ENCODE data around the gene ZNF543.
"Not testable (repeated sequence)": the region's sequence is repeated elsewhere in the genome, so short reads cannot be mapped to it uniquely, and the experiment has no call there.

The ZNF543 gene

GRCh38 chr19:57320180-57321084 lies at the start of gene ZNF543:
TSS of gene ZNF543 (plus strand) at chr19:57320472. CDS start at chr19:57320854, 382 bp downstream.
- H3K4me3 ChIP-seq (ENCODE audit: low read depth in 1 of 2, low read length in 2 of 2), result peak within 1 kb of the TSS; percentile 76 to 80
- H3K4me1 ChIP-seq (ENCODE audit: insufficient read depth, low read length), result peaks cover 12% of the 10 kb centered on the region
- H3K27ac ChIP-seq (ENCODE audit: low read depth, low read length), result peak within 1 kb of the TSS; percentile 85
- H3K9me3 ChIP-seq (ENCODE audit: low read length), result no peaks in the 10 kb centered on the region
- H3K27me3 ChIP-seq (ENCODE audit: control insufficient read depth in 1 of 2, insufficient read depth in 2 of 2, low read length in 2 of 2), result no peaks in the 10 kb centered on the region
- H3K9ac ChIP-seq (ENCODE audit: low read length), result peak within 1 kb of the TSS; percentile 82
- peaks cover 20% of the 10 kb centered on the region for H3K36me3 ChIP-seq (ENCODE audit: insufficient read depth, low read length)

DNA sequence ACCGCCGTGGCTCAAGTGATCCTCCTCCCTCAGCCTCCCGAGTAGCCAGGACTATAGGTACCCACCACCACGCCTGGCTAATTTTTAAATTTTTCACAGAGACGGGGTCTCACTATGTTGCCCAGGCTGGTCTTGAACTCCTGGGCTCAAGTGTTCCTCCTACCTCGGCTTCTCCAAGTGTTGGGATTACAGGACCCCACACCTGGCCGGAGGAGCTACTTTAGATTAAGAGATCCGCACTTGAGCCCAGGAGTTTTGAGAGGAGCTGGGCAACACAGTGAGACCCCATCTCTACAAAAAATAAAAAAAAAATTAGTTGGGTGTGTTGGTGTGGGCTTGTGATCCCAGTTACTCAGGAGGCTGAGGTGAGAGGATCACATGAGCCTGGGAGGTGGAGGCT lies 49.0 kb upstream of the ZNF543 start:
- Histone ChIP-seq H3K9me3 (ENCODE audit: low read length) (no peaks in the 10 kb centered on the region), H3K4me3 (ENCODE audit: low read depth in 1 of 2, low read length in 2 of 2) (no peak overlapping the region), H3K27ac (ENCODE audit: low read depth, low read length) (no peak overlapping the region), H3K4me1 (ENCODE audit: insufficient read depth, low read length) (no peaks in the 10 kb centered on the region), H3K27me3 (ENCODE audit: control insufficient read depth in 1 of 2, insufficient read depth in 2 of 2, low read length in 2 of 2) (no peaks in the 10 kb centered on the region), H3K9ac (ENCODE audit: low read length) (no peak overlapping the region), H3K36me3 (ENCODE audit: insufficient read depth, low read length) (no peaks in the 10 kb centered on the region)

DNA sequence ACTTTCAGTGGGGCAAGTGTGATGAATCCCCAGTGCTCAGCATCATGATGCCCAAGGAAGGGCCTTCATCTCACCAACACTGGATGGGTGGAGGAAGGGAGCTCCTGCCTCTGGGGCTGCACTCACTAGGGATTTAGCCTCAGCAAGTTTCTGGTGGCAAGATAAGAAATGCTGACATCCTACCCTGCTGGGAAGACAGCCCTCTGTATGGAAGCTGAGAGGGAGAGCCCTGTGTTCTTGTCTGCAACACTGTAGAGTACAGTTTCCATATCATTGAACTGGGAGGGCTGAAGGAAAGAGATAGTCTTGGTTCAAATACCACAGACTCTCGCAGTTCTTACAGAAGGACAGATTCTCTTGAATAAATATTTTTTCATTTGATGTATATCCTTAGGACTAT lies 47.3 kb upstream of the ZNF543 start:
- H3K9ac ChIP-seq (ENCODE audit: low read length), result no peak overlapping the region

GRCh38 chr19:57276430-57276829 lies 43.8 kb upstream of the ZNF543 start:
- Histone ChIP-seq H3K4me3 (ENCODE audit: low read depth in 1 of 2, low read length in 2 of 2) (no peak overlapping the region), H3K9me3 (ENCODE audit: low read length) (no peaks in the 10 kb centered on the region), H3K9ac (ENCODE audit: low read length) (no peak overlapping the region), H3K27ac (ENCODE audit: low read depth, low read length) (no peak overlapping the region), H3K4me1 (ENCODE audit: insufficient read depth, low read length) (peaks cover 5% of the 10 kb centered on the region), H3K27me3 (ENCODE audit: control insufficient read depth in 1 of 2, insufficient read depth in 2 of 2, low read length in 2 of 2) (no peaks in the 10 kb centered on the region), H3K36me3 (ENCODE audit: insufficient read depth, low read length) (no peaks in the 10 kb centered on the region)

More for the DNA sequence above, 47.3 kb upstream of the ZNF543 start:
- no peaks in the 10 kb centered on the region for H3K4me1 ChIP-seq (ENCODE audit: insufficient read depth, low read length)
- no peaks in the 10 kb centered on the region for H3K36me3 ChIP-seq (ENCODE audit: insufficient read depth, low read length)
- no peaks in the 10 kb centered on the region for H3K9me3 ChIP-seq (ENCODE audit: low read length)
- no peak overlapping the region for H3K27ac ChIP-seq (ENCODE audit: low read depth, low read length)
- no peak overlapping the region for H3K4me3 ChIP-seq (ENCODE audit: low read depth in 1 of 2, low read length in 2 of 2)
- no peaks in the 10 kb centered on the region for H3K27me3 ChIP-seq (ENCODE audit: control insufficient read depth in 1 of 2, insufficient read depth in 2 of 2, low read length in 2 of 2)

GRCh38 chr19:57278481-57278880 lies 41.8 kb upstream of the ZNF543 start:
- H3K4me1 ChIP-seq (ENCODE audit: insufficient read depth, low read length), result peaks cover 17% of the 10 kb centered on the region
- not testable (repeated sequence) for H3K27ac ChIP-seq (ENCODE audit: low read depth, low read length); H3K36me3 ChIP-seq (ENCODE audit: insufficient read depth, low read length); H3K9me3 ChIP-seq (ENCODE audit: low read length); H3K9ac ChIP-seq (ENCODE audit: low read length); H3K27me3 ChIP-seq (ENCODE audit: control insufficient read depth in 1 of 2, insufficient read depth in 2 of 2, low read length in 2 of 2); H3K4me3 ChIP-seq (ENCODE audit: low read depth in 1 of 2, low read length in 2 of 2)

GRCh38 chr19:57279418-57280164 lies 40.7 kb upstream of the ZNF543 start:
- no peaks in the 10 kb centered on the region for H3K9me3 ChIP-seq (ENCODE audit: low read length)
- H3K4me1 ChIP-seq (ENCODE audit: insufficient read depth, low read length), result peaks cover 17% of the 10 kb centered on the region
- peak overlapping the region; percentile 70 to 74 for H3K4me3 ChIP-seq (ENCODE audit: low read depth in 1 of 2, low read length in 2 of 2)

DNA sequence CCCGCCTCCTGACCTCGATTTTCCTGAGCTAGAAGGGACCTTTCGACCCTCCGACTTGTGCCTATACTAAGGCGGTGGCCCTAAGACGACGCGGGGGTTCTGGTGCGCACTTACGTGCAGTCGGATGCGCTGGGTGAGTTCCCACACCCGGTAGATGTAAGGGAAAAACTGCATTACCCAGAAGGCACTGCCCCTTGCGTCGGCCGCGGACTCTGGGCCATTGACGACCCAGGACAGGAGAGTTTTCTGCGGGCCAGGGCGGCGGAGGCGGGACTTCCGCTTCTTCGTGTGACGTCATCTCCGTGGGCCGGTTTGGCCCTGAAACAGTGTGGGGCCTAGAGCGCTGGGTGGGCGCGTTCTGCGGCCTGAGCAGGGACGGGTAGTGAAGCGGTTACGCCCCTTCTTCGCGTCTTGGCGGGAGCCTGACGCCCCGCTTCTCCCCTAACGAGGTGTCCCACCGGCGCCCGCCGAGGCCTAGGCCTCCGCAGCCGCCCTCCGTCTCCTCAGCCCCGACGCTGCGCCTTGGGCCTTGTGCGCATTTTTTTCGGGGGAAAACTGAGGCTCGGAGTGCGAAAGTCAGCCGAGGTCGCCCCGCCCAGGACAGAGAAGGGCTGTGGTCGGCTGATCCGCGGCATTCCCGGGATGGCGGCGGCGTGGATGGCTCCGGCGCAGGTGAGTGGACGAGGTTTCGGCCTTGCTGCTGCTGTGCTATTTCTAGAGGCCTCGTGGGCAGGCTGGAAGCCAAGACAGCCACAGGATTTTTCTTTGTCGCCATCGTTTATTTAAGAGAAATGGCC lies 39.9 kb upstream of the ZNF543 start, which contains the start of gene ZNF460:
Gene ZNF460 (plus strand): TSS at position 321 of the 797 bp plus-strand sequence. CDS start 322 bp downstream, at position 643.
- Histone ChIP-seq H3K4me1 (ENCODE audit: insufficient read depth, low read length) (peaks cover 17% of the 10 kb centered on the region), H3K27ac (ENCODE audit: low read depth, low read length) (peak within 1 kb of the TSS; percentile 86), H3K9ac (ENCODE audit: low read length) (peak within 1 kb of the TSS; percentile 85), H3K27me3 (ENCODE audit: control insufficient read depth in 1 of 2, insufficient read depth in 2 of 2, low read length in 2 of 2) (no peaks in the 10 kb centered on the region), H3K36me3 (ENCODE audit: insufficient read depth, low read length) (peaks cover 12% of the 10 kb centered on the region), H3K9me3 (ENCODE audit: low read length) (no peaks in the 10 kb centered on the region), H3K4me3 (ENCODE audit: low read depth in 1 of 2, low read length in 2 of 2) (peak within 1 kb of the TSS; percentile 70 to 74)

More at GRCh38 chr19:57279418-57280164, 40.7 kb upstream of the ZNF543 start:
- Histone ChIP-seq H3K36me3 (ENCODE audit: insufficient read depth, low read length) (peaks cover 4% of the 10 kb centered on the region), H3K27ac (ENCODE audit: low read depth, low read length) (peak overlapping the region; percentile 86), H3K9ac (ENCODE audit: low read length) (peak overlapping the region; percentile 85), H3K27me3 (ENCODE audit: control insufficient read depth in 1 of 2, insufficient read depth in 2 of 2, low read length in 2 of 2) (no peaks in the 10 kb centered on the region)

DNA sequence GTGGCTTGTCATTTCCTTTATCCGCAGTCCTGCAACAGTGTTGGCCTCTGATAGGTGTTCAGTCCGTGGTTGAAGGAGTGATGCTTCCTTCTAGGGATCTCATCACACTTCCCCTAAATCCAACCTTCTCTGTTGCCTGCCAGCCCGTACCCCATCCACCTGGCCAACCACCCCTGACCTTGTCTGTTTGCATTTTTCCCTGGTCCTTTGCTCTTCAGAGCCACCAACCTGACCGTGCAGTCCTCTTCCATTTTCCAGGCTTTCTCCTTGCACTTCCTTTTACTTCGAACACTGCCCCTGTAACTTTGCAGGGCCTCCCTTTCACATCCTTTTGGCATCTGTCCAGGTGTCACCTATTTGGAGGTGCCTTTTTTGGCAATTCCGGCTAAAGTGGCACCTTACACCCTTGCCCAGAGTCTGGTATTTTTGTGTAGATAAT lies 39.3 kb upstream of the ZNF543 start:
- peak overlapping the region; percentile 66 to 74 for H3K4me3 ChIP-seq (ENCODE audit: low read depth in 1 of 2, low read length in 2 of 2)

DNA sequence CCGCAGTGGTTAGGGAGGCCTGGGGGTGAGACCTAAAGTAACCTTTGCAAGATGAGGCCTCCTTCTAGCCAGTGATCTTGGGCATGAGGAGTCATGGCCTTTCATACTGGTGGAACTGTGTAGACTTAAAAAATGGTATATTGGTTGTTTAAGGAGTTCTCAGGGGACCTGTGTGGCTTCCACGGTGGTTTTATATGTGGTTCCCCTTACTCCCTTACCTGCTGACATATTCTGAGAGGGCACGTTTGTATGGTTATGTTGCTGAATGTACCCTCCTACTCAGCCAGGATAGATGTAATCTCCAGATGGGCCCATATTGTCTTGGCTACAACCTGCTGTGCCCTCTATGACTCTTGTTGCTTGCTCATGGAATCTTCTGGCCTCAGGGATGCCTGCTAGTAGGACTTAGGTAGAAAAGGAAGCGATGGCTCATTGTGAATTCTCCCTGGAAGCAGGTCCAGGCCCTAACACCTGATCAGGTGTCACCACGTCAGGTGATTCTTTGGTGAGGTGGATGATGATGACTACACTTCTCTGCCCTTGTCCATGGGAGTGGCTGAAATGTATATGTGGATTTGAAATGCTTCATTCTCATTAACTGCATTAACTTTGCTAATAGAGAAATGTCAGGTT lies 38.1 kb upstream of the ZNF543 start:
- H3K36me3 ChIP-seq (ENCODE audit: insufficient read depth, low read length), result peaks cover 25% of the 10 kb centered on the region
- H3K4me1 ChIP-seq (ENCODE audit: insufficient read depth, low read length), result peaks cover 17% of the 10 kb centered on the region
- peaks cover 2% of the 10 kb centered on the region for H3K9me3 ChIP-seq (ENCODE audit: low read length)
- no peak overlapping the region for H3K4me3 ChIP-seq (ENCODE audit: low read depth in 1 of 2, low read length in 2 of 2)
- H3K9ac ChIP-seq (ENCODE audit: low read length), result no peak overlapping the region
- no peaks in the 10 kb centered on the region for H3K27me3 ChIP-seq (ENCODE audit: control insufficient read depth in 1 of 2, insufficient read depth in 2 of 2, low read length in 2 of 2)
- H3K27ac ChIP-seq (ENCODE audit: low read depth, low read length), result no peak overlapping the region

More for the DNA sequence above, 39.3 kb upstream of the ZNF543 start:
- Histone ChIP-seq H3K9me3 (ENCODE audit: low read length) (no peaks in the 10 kb centered on the region), H3K27ac (ENCODE audit: low read depth, low read length) (peak overlapping the region; percentile 86), H3K27me3 (ENCODE audit: control insufficient read depth in 1 of 2, insufficient read depth in 2 of 2, low read length in 2 of 2) (no peaks in the 10 kb centered on the region), H3K9ac (ENCODE audit: low read length) (peak overlapping the region; percentile 85), H3K4me1 (ENCODE audit: insufficient read depth, low read length) (peaks cover 17% of the 10 kb centered on the region), H3K36me3 (ENCODE audit: insufficient read depth, low read length) (peaks cover 18% of the 10 kb centered on the region)

GRCh38 chr19:57288373-57288772 lies 31.9 kb upstream of the ZNF543 start:
- Histone ChIP-seq H3K27me3 (ENCODE audit: control insufficient read depth in 1 of 2, insufficient read depth in 2 of 2, low read length in 2 of 2) (no peaks in the 10 kb centered on the region), H3K9me3 (ENCODE audit: low read length) (peaks cover 35% of the 10 kb centered on the region), H3K9ac (ENCODE audit: low read length) (no peak overlapping the region), H3K4me1 (ENCODE audit: insufficient read depth, low read length) (no peaks in the 10 kb centered on the region), H3K4me3 (ENCODE audit: low read depth in 1 of 2, low read length in 2 of 2) (no peak overlapping the region), H3K27ac (ENCODE audit: low read depth, low read length) (no peak overlapping the region), H3K36me3 (ENCODE audit: insufficient read depth, low read length) (peaks cover 78% of the 10 kb centered on the region)

All from muscle layer of colon (tissue), 2 donors.